HG03354 (cell line): Measurements from ENCODE around the gene PPP4R4.
"Not testable (repeated sequence)": the region's sequence is repeated elsewhere in the genome, so short reads cannot be mapped to it uniquely, and the experiment has no call there.

Experiments used
- ATAC-seq: cut with Tn5 transposase; IDR thresholded peaks from one replicate; pipeline ENCODE4 v1.9.1; 2021; ENCODE audit warnings: mild to moderate bottlenecking; ENCODE audit not compliant: unreplicated experiment, poor library complexity, severe bottlenecking

Gene PPP4R4

GRCh38 chr14:94237983-94238382 lies 63.9 kb downstream of the PPP4R4 start:
- no peak for ATAC-seq

GRCh38 chr14:94239406-94239805 lies 65.3 kb downstream of the PPP4R4 start:
- no peak for ATAC-seq

DNA sequence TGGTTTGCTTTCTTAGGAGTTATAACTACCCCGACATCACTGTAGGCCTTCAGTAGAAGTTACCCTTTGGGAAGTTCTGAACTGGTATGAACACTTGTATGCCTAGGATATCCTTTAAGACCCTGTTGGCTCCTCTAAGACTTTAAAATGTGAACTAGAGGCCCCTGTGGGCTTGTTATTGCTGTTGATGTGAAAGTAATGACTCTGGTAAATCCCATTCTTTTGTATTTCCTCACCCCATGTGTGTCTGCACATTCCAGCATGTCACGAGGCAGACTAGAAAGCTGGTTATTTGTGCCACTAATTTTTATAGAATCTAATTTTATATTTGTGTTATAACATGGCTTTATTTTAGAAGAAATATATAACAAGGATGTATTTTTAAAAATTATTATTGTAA lies 70.1 kb downstream of the PPP4R4 start:
- no peak for ATAC-seq

GRCh38 chr14:94264195-94264594 lies 90.1 kb downstream of the PPP4R4 start:
- ATAC-seq, result not testable (repeated sequence)

GRCh38 chr14:94267352-94267751 lies 93.2 kb downstream of the PPP4R4 start:
- ATAC-seq, result no peak

DNA sequence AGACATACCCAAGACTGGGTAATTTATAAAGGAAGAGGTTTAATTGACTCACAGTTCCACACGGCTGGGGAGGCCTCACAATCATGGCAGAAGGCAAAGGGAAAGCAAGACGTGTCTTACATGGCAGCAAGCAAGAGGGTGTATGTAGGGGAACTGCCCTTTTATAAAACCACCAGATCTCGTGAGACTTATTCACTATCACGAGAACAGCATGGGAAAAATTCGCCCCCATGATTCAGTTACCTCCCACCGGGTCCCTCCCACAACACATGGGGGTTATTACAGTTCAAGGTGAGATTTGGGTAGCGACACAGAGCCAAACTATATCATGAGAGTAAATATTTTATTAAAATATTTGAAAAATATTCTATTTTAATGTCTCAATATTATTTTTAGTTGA lies 94.5 kb downstream of the PPP4R4 start:
- not testable (repeated sequence) for ATAC-seq

- ATAC-seq, result no peak
Observed at GRCh38 chr14:94269156-94269555, 95.0 kb downstream of the PPP4R4 start.

GRCh38 chr14:94276898-94277561 lies 102.9 kb downstream of the PPP4R4 start:
- not testable (repeated sequence) for ATAC-seq

GRCh38 chr14:94278731-94279130 lies 104.6 kb downstream of the PPP4R4 start:
- ATAC-seq, result no peak

DNA sequence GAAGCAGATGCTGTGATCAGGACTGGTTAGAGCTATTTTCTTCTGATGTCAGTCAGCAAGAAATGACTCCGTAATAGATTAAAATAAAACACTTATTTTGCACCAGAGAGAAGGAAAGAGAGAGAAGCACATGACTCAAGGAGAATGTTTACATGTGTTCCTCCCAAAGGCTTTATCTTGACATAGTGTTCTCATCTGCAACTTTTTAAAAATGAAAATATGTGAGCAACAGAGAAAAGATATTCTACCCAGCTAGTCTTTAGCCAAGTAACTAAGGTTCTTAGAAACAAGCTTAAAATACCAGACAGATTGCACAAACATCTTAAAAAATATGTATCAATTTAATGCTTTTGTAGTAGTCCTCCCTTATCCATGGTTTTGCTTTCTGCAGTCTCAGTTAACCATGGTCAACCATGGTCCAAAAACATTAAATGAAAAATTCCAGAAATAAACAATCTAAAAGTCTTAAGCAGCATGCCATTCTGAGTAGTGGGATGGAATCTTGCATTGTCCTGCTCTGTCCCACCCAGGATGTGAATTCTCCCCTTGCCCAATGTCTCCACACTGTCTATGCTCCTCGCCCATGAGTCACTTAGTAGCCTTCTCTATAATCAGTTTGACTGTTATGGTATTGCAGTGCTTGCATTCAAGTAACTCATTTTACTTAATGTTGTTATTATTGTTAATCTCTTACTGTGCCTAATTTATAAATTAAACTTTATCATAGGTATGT lies 109.0 kb downstream of the PPP4R4 start:
- ATAC-seq, result no peak

DNA sequence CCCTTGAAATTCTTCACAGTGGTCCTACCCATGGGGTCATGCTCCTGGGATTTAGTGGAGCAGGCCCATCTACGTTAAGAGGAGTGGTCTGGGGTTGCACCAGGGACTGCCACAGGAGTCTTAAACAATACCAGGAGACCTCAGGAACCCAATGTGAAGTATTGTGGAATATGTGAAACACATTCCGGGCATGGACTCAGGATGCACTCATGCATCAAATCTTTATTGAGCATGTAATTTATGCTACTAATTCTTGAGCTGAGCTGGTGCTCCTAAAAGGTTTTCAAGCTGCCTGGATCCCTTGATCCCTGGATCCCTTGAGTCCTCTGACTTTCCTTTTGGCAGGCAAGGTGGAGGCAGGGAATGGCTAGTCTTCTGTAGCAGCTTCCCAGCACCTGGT lies 110.1 kb downstream of the PPP4R4 start:
- ATAC-seq, result no peak

DNA sequence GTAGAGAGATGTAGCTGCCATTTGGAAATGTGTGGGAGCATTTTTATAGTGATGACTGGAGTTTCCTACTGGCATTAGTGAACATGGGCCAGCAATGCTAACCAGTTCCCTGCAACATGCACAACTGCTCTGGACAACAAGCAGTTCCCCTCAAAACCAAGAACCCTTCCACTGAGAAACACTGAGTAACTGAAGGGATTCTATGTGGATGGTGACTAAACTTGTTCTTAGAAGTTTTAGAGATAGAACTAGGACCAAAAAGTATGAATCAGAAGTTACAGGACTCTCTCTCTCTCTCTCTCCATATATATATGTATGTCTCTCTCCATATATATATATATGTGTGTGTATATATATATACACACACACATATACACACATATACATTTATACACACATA lies 111.0 kb downstream of the PPP4R4 start:
- ATAC-seq, result no peak

GRCh38 chr14:94288610-94289465 lies 114.7 kb downstream of the PPP4R4 start:
- no peak for ATAC-seq

- ATAC-seq, result no peak
Observed at GRCh38 chr14:94290197-94290596, 116.1 kb downstream of the PPP4R4 start.

DNA sequence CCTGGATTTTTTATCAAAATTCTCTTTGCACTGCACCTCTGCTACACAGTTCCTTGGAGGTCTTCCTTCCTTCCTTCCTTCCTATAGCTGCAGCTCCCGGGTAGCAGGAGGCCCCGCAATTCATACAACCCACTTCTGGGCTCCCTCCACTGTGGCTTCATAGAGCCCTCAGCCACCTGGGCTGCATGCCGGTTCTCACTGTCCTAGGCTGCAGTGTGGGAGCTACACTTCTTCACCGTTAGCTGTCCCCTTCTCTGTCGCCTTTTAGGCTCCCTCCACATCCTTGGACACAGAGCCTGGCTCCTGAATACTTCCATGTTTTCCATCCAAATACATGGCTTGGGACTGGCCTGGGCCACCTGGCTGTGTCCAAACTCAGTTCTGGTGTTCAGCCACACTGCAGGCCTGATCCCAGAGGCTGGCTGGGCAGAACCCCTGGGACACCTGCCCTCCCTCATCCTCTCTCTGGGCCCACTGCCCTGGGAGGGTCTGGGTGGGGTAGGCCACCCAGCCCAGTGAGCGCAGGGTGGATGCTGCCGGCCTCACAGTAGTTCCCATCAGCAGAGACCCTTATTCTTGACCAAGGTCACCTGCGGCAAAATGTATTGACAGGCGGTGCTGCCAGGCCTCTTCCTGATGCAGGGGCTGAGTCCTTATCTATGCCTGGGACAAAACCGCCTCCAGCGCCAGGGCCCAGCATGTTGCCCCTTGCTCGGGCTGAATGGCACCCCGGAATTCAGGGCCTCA lies 117.2 kb downstream of the PPP4R4 start:
- ATAC-seq, result no peak

DNA sequence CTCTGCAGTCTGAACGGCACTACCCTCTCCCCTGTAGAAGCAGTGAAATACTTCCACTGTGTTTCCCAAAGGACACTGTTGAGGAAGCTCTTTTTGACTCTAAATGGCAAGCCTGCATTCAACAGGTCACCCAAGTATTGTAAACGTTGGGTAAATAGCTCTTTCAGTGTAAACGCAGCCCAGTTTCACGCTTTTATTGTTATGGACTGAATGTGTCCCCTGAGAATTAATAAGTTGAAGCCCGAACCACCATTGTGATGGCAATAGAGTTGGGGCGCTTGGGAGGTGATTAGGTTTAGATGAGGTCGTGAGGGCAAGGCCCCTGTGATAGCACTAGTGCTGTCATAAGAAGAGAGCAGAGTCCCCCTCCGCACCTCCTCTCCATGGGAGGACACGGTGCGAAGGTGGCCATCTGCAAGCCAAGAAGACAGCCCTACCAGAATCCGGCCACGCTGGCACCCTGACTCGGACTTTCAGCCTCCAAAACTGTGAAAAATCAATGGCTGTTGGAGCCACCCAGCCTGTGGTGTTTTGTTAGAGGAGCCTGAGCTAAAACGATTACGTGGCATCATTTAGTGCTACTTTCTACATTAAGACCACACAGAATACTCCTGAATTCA lies 117.9 kb downstream of the PPP4R4 start:
- no peak for ATAC-seq

DNA sequence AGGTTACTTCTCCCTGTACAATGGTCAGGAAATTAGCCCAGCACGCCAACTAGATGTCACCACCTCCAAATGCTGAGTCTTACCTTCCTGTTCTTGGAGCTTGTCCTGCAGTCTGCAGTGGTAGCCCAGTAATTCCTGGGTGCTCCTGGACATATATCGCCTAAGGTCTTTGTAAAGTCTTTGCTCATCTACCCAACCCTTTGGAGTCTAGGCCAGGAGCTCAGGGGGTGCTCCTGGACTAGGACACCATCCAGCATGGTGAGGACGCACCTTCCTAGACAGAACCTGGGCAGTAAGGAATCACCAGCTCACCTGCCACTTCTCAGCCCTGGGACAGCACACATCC lies 118.4 kb downstream of the PPP4R4 start:
- no peak for ATAC-seq

GRCh38 chr14:94292872-94293577 lies 118.9 kb downstream of the PPP4R4 start, which contains the start of gene SERPINA10:
Gene SERPINA10 (minus strand): TSS chr14:94293268. CDS start chr14:94290593, 2,675 bp downstream.
- ATAC-seq, result no peak

DNA sequence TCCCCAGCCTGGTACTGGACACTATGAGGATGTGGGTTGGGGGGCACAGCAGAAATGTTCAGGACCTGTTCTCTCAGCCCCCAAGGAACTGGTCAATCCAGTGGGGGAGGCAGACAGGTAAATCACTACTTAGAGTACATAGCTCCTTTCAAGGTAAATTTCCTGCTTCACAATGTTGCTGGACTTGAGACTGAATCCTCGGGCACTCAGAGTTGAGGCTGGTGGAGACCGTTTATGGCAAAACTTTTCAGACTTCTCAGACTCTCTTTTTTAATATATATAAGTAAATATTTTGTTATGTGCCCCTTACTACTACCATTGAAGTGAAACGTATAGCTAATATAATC lies 119.4 kb downstream of the PPP4R4 start:
- no peak for ATAC-seq
